HUES48 (cell line): Measurements from ENCODE around the gene NPS.

Experiments used
- H3K27ac ChIP-seq: one replicate; pipeline ENCODE4 v1.7.0; 2013; ENCODE audit warnings: low read depth, low read length, inconsistent platforms
- H3K27me3 ChIP-seq: 2 replicates; pipeline ENCODE4 v1.6.1; 2013; ENCODE audit warnings: mild to moderate bottlenecking, low read length; ENCODE audit not compliant: control insufficient read depth, insufficient read depth
- H3K36me3 ChIP-seq: 2 replicates; pipeline ENCODE4 v1.6.1; 2013; ENCODE audit warnings: low read length; ENCODE audit not compliant: control insufficient read depth, insufficient read depth
- H3K4me1 ChIP-seq: 2 replicates; pipeline ENCODE4 v1.6.1; 2013; ENCODE audit warnings: mild to moderate bottlenecking, low read length; ENCODE audit not compliant: control insufficient read depth, insufficient read depth
- H3K4me3 ChIP-seq: 2 replicates; pipeline ENCODE4 v1.5.1; 2013; ENCODE audit warnings: mild to moderate bottlenecking, low read depth, low read length
- H3K9ac ChIP-seq: 2 replicates; pipeline ENCODE4 v1.6.1; 2013; ENCODE audit warnings: mild to moderate bottlenecking, low read depth, low read length, moderate library complexity
- H3K9me3 ChIP-seq: 2 replicates; pipeline ENCODE4 v1.6.1; 2013; ENCODE audit warnings: low read length; ENCODE audit not compliant: control insufficient read depth, insufficient read depth

The NPS gene

GRCh38 chr10:127556916-127557315 is 7.8 kb downstream of the NPS start:
- Histone ChIP-seq H3K4me1 (no peaks in the 10 kb centered on the region), H3K9ac (no peak overlapping the region), H3K27me3 (no peaks in the 10 kb centered on the region), H3K27ac (no peak overlapping the region), H3K9me3 (no peaks in the 10 kb centered on the region), H3K4me3 (no peak overlapping the region), H3K36me3 (no peaks in the 10 kb centered on the region)

- Histone ChIP-seq H3K9ac (no peak overlapping the region), H3K4me3 (no peak overlapping the region), H3K27ac (no peak overlapping the region), H3K36me3 (no peaks in the 10 kb centered on the region), H3K9me3 (no peaks in the 10 kb centered on the region), H3K4me1 (no peaks in the 10 kb centered on the region), H3K27me3 (no peaks in the 10 kb centered on the region)
Measured at GRCh38 chr10:127561647-127562046, 12.5 kb downstream of the NPS start.

GRCh38 chr10:127563718-127564553 is 14.8 kb downstream of the NPS start:
- Histone ChIP-seq H3K4me1 (no peaks in the 10 kb centered on the region), H3K9ac (no peak overlapping the region), H3K36me3 (no peaks in the 10 kb centered on the region), H3K27ac (no peak overlapping the region), H3K9me3 (no peaks in the 10 kb centered on the region), H3K27me3 (no peaks in the 10 kb centered on the region), H3K4me3 (no peak overlapping the region)

DNA sequence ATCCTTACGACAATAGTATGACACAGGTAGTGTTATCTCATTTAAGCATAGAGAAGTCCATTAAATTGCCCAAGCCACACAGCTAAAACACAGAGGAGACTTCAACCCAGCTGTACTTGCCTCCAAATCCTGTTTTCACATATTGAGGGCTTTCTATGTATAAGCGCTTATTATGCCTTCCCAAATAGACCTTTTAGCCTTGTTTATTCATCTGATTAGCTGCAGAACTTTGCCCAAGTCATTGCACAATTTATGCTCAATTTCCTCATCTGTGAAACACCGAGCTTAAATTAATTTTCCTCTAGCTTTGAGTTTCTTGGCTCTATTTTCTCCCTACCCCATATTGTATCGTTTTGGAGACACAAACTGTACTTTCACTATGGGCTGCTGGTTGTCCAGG is 15.5 kb downstream of the NPS start:
- Histone ChIP-seq H3K9me3 (no peaks in the 10 kb centered on the region), H3K27ac (no peak overlapping the region), H3K36me3 (no peaks in the 10 kb centered on the region), H3K27me3 (no peaks in the 10 kb centered on the region), H3K4me3 (no peak overlapping the region), H3K4me1 (no peaks in the 10 kb centered on the region), H3K9ac (no peak overlapping the region)

DNA sequence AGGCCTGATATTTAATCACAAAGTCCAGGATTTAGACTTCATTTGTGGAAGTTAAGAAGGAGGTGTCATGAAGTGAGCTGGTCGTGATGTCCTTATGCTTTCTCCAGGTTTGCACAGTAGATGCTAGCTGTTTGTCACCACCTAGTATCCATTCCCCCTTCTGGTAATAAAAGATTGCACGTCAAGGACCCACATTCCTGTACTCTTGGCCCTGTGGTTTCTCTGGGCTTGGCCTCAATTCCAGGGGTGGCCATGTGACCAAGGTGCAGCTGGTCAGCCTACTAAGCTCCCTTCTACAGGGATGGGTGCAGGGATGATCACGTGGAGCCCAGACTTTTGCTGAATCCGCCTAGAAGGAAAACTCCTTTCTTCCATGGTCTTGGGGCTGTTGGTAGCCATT is 16.5 kb downstream of the NPS start:
- no peaks in the 10 kb centered on the region for H3K9me3 ChIP-seq
- no peak overlapping the region for H3K27ac ChIP-seq
- H3K4me3 ChIP-seq: no peak overlapping the region
- no peak overlapping the region for H3K9ac ChIP-seq
- H3K36me3 ChIP-seq: no peaks in the 10 kb centered on the region
- H3K4me1 ChIP-seq: no peaks in the 10 kb centered on the region
- H3K27me3 ChIP-seq: no peaks in the 10 kb centered on the region

GRCh38 chr10:127569210-127569609 is 20.1 kb downstream of the NPS start:
- no peak overlapping the region for H3K9ac ChIP-seq
- H3K27me3 ChIP-seq: no peaks in the 10 kb centered on the region
- no peaks in the 10 kb centered on the region for H3K9me3 ChIP-seq
- H3K4me3 ChIP-seq: no peak overlapping the region
- H3K27ac ChIP-seq: no peak overlapping the region
- H3K4me1 ChIP-seq: no peaks in the 10 kb centered on the region
- no peaks in the 10 kb centered on the region for H3K36me3 ChIP-seq

GRCh38 chr10:127570036-127570435 is 20.9 kb downstream of the NPS start:
- Histone ChIP-seq H3K4me3 (no peak overlapping the region), H3K4me1 (no peaks in the 10 kb centered on the region), H3K9ac (no peak overlapping the region), H3K27ac (no peak overlapping the region), H3K36me3 (no peaks in the 10 kb centered on the region), H3K9me3 (no peaks in the 10 kb centered on the region), H3K27me3 (no peaks in the 10 kb centered on the region)

- Histone ChIP-seq H3K4me3 (no peak overlapping the region), H3K36me3 (no peaks in the 10 kb centered on the region), H3K9ac (no peak overlapping the region), H3K27me3 (no peaks in the 10 kb centered on the region), H3K4me1 (no peaks in the 10 kb centered on the region), H3K9me3 (no peaks in the 10 kb centered on the region), H3K27ac (no peak overlapping the region)
Measured at GRCh38 chr10:127571386-127571785, 22.3 kb downstream of the NPS start.

- no peaks in the 10 kb centered on the region for H3K27me3 ChIP-seq
- H3K9me3 ChIP-seq: no peaks in the 10 kb centered on the region
- H3K27ac ChIP-seq: no peak overlapping the region
- no peak overlapping the region for H3K9ac ChIP-seq
- H3K36me3 ChIP-seq: no peaks in the 10 kb centered on the region
- H3K4me3 ChIP-seq: no peak overlapping the region
- H3K4me1 ChIP-seq: no peaks in the 10 kb centered on the region
Measured at GRCh38 chr10:127576051-127576450, 26.9 kb downstream of the NPS start.

- Histone ChIP-seq H3K9ac (no peak overlapping the region), H3K9me3 (no peaks in the 10 kb centered on the region), H3K27me3 (no peaks in the 10 kb centered on the region), H3K4me3 (no peak overlapping the region), H3K27ac (no peak overlapping the region), H3K4me1 (no peaks in the 10 kb centered on the region), H3K36me3 (no peaks in the 10 kb centered on the region)
Measured at GRCh38 chr10:127576740-127577161, 27.6 kb downstream of the NPS start.

GRCh38 chr10:127577376-127578258 is 28.5 kb downstream of the NPS start:
- H3K27ac ChIP-seq: no peak overlapping the region

More at GRCh38 chr10:127577376-127578258, 28.5 kb downstream of the NPS start:
- Histone ChIP-seq H3K36me3 (no peaks in the 10 kb centered on the region), H3K9ac (no peak overlapping the region), H3K4me3 (no peak overlapping the region), H3K9me3 (no peaks in the 10 kb centered on the region), H3K4me1 (no peaks in the 10 kb centered on the region), H3K27me3 (no peaks in the 10 kb centered on the region)
